ENCODE data around the gene PTPRG.

DNA sequence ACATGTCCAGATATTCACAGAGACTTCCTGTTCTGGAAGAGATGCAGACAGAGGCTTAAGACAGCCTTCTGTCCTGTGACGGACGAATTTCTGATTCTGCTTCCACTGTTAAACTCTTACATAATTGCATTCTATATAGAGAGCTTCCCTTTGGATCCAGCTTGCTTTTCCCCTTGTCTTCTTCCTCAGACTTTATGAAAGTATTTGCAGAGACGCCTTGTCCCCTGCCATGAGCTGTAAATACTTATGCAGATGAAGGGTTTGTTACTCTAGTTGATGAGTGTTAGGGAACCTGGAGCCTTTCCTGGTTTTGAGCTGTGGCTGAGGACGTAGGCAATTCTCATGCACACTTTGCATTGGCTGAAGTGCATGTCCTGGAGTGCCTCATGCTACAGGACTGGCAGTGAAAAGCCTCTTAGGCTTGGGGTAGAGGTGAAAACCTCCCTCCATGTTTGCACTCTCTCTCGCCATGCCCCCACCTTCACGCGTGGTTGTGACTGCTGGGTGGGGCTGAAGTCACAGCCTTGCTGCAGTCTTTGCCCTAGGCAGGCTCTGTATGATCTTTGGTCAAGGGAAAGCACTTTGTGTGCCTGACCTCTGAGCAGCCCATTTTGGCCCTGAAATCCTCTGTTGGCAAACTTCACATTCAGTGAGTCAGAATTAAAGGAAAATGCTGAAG is 286.6 kb downstream of the PTPRG start:
- TF ChIP-seq, protein P1, sequence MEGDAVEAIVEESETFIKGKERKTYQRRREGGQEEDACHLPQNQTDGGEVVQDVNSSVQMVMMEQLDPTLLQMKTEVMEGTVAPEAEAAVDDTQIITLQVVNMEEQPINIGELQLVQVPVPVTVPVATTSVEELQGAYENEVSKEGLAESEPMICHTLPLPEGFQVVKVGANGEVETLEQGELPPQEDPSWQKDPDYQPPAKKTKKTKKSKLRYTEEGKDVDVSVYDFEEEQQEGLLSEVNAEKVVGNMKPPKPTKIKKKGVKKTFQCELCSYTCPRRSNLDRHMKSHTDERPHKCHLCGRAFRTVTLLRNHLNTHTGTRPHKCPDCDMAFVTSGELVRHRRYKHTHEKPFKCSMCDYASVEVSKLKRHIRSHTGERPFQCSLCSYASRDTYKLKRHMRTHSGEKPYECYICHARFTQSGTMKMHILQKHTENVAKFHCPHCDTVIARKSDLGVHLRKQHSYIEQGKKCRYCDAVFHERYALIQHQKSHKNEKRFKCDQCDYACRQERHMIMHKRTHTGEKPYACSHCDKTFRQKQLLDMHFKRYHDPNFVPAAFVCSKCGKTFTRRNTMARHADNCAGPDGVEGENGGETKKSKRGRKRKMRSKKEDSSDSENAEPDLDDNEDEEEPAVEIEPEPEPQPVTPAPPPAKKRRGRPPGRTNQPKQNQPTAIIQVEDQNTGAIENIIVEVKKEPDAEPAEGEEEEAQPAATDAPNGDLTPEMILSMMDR (IDR thresholded peaks at IDR 0.05): no peak
- TF ChIP-seq POLR2A (IDR thresholded peaks at IDR 0.05): no peak

All from right lobe of liver (tissue), 4 donors.